Mesothelial cell of epicardium (in vitro differentiated cells): ENCODE results near the gene SNPH. TPM values are rescaled to one million over a fixed set of nuclear protein-coding genes. Genes with fewer than 3 reads are reported as not detected.

Experiments used
- DNase-seq, 2 experiments: peaks; one replicate each; pipeline ENCODE4 v3.0.0; 2021; ENCODE audit warnings: low spot score in 2 of 2; ENCODE audit not compliant: unreplicated experiment in 2 of 2
- H3K27ac Mint-ChIP-seq: 2 replicates; pipeline ENCODE4 v1.8.0; 2021; ENCODE audit warnings: mixed read lengths
- H3K27me3 Mint-ChIP-seq: 2 replicates; pipeline ENCODE4 v1.8.0; 2021; ENCODE audit warnings: low read depth, mixed read lengths
- H3K36me3 Mint-ChIP-seq: 2 replicates; pipeline ENCODE4 v1.8.0; 2021; ENCODE audit warnings: mixed read lengths
- H3K4me1 Mint-ChIP-seq: 2 replicates; pipeline ENCODE4 v1.8.0; 2021; ENCODE audit warnings: mixed read lengths
- H3K4me3 Mint-ChIP-seq: 2 replicates; pipeline ENCODE4 v1.8.0; 2021; ENCODE audit warnings: mild to moderate bottlenecking, moderate library complexity, mixed read lengths
- H3K9me3 Mint-ChIP-seq: 2 replicates; pipeline ENCODE4 v1.8.0; 2021; ENCODE audit warnings: mixed read lengths
- CTCF ChIP-seq: fragments of 200-600 bp; sonication (generic); IDR thresholded peaks from one replicate; pipeline ENCODE4 v1.5.0; 2021; ENCODE audit warnings: antibody characterized with exemption; ENCODE audit not compliant: unreplicated experiment
- total RNA-seq: library from RNA; stranded (reverse); gene quantifications from 3 replicates; pipeline ENCODE4 v1.2.1, GENCODE V29; 2021

The SNPH gene
- total RNA-seq, 1 donor from 2014 or later = 3.4 TPM

GRCh38 chr20:1301031-1301529 is 35.0 kb downstream of the SNPH start:
- H3K27me3 Mint-ChIP-seq = no peaks in the 10 kb centered on the region
- no peak for TF ChIP-seq CTCF
- H3K27ac Mint-ChIP-seq = no peak overlapping the region
- DNase-seq = no peak
- H3K36me3 Mint-ChIP-seq = no peaks in the 10 kb centered on the region
- H3K4me1 Mint-ChIP-seq = no peaks in the 10 kb centered on the region
- no peaks in the 10 kb centered on the region for H3K9me3 Mint-ChIP-seq
- no peak overlapping the region for H3K4me3 Mint-ChIP-seq

DNA sequence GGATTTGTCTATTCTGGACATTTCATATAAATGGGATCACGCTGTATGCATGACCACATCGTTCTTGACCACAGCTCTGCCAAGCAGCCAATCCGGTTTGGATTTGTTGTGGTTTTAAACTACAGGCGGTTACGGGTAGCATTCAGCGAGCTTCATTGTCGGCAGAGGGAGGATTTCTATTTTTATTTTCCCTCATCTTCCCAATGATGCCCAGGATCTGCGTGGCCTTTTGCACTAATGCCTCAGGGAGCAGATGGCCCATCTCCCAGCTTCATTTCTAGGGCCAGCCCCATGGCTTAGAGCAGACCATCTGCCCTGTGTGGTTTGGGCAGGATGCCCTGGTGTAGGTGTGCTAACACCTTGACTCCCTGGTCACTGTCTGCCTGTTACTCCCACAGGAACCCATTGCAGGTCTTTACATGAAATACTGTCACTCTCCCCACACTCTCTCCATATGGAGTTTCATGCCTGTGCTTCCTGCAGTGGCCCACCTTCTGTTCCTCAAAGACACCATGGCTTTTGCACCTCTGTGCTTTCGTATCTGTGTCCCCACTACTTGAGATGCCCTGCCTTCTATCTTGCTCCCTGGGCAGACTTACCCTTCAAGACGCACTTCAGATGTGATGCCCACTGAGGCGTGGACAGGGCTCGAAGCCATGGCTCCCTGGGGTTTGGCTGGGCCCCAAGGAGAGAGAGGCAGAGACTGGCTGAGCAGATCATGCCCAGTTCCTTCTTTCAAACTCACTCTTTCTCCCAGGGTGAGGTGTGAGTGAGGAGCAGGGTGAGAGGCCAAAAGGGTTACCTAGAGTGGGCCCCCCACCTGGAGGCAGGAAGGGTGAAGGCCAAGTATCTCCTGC is 36.8 kb downstream of the SNPH start:
- no peak overlapping the region for H3K27ac Mint-ChIP-seq
- H3K9me3 Mint-ChIP-seq = no peaks in the 10 kb centered on the region
- H3K4me3 Mint-ChIP-seq = no peak overlapping the region
- DNase-seq = no peak
- TF ChIP-seq CTCF = no peak
- no peaks in the 10 kb centered on the region for H3K27me3 Mint-ChIP-seq
- H3K36me3 Mint-ChIP-seq = no peaks in the 10 kb centered on the region
- H3K4me1 Mint-ChIP-seq = no peaks in the 10 kb centered on the region

DNA sequence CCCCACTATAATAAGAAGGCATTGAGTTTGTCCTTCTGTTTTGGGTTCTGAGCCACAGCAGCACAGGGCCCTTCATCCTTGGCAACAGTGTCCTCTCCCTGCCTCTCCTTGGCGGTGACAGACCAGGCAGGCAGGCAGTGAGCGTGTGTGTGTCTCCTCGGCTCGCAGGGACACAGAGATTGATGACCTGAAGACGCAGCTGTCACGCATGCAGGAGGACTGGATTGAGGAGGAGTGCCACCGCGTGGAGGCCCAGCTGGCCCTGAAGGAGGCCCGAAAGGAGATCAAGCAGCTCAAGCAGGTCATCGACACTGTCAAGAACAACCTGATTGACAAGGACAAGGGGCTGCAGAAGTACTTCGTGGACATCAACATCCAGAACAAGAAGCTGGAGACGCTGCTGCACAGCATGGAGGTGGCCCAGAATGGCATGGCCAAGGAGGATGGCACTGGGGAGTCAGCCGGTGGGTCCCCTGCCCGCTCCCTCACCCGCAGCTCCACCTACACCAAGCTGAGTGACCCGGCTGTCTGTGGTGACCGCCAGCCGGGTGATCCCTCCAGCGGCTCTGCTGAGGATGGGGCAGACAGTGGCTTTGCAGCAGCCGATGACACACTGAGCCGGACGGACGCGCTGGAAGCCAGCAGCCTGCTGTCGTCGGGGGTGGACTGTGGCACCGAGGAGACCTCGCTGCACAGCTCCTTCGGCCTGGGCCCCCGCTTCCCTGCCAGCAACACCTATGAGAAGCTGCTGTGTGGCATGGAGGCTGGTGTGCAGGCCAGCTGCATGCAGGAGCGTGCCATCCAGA is 38.8 kb downstream of the SNPH start:
- Mint-ChIP-seq H3K4me3 (no peak overlapping the region), H3K9me3 (no peaks in the 10 kb centered on the region), H3K4me1 (no peaks in the 10 kb centered on the region), H3K27me3 (no peaks in the 10 kb centered on the region), H3K27ac (no peak overlapping the region), H3K36me3 (no peaks in the 10 kb centered on the region)
- DNase-seq = no peak
- TF ChIP-seq CTCF = no peak

DNA sequence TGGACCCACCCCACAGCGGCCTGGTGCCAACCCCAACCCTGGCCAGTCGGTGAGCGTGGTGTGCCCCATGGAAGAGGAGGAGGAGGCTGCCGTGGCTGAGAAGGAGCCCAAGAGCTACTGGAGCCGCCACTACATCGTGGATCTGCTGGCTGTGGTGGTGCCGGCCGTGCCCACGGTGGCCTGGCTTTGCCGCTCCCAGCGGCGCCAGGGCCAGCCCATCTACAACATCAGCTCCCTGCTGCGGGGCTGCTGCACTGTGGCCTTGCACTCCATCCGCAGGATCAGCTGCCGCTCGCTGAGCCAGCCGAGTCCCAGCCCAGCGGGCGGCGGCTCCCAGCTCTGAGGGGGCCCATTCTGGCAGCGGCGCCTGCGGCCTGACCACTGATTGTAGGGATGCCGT is 39.6 kb downstream of the SNPH start:
- no peak for TF ChIP-seq CTCF
- H3K4me3 Mint-ChIP-seq = no peak overlapping the region
- no peaks in the 10 kb centered on the region for H3K27me3 Mint-ChIP-seq
- no peaks in the 10 kb centered on the region for H3K9me3 Mint-ChIP-seq
- H3K36me3 Mint-ChIP-seq = no peaks in the 10 kb centered on the region
- H3K27ac Mint-ChIP-seq = no peak overlapping the region
- DNase-seq = no peak
- H3K4me1 Mint-ChIP-seq = no peaks in the 10 kb centered on the region

DNA sequence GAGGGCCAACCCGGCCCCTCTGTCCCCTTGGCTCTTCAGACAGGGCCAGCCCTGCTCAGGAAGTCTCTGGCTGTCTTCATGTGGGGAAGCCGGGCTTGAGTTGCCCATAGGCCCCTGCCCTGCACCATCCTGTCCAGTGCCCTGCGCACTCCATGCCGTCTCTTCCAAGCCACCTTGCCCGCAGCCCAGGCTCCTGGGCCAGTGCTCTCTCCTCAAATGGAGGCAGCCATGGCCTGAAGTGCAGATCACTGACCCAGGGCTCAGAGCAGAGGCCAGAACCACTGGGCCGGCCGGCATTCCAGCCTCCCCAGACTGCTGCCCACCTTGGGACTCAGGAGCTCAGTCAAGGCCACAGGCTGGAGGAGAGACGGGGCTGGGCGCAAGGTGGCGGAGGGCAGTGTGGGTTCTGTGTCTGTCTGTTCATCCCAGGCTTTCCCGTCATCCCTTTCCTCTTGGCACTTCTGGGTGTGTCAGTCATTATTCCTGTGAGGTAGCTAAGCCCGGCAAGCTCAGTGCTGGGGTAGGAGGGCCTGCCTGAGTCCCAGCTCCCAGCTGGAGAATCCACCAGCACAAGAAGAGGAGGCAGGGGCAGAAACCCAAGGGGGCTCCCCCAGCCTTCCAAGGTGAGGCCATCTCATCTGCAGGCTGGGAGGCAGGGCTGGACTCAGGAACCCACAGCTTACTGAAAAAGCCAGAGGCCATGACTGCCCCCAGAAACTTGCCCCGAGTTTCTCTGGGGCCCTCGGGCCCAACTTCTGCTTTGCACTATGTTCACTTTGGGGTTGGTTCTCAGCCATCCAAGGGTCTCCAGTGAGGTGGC is 40.4 kb downstream of the SNPH start:
- no peak for DNase-seq
- Mint-ChIP-seq H3K36me3 (no peaks in the 10 kb centered on the region), H3K27me3 (no peaks in the 10 kb centered on the region), H3K27ac (no peak overlapping the region), H3K9me3 (no peaks in the 10 kb centered on the region), H3K4me1 (no peaks in the 10 kb centered on the region), H3K4me3 (no peak overlapping the region)
- TF ChIP-seq CTCF = no peak
